Mammary epithelial cell (primary cell): Measurements from ENCODE around the gene MDFIC2.

ENCODE experiments used
- EZH2 ChIP-seq: IDR thresholded peaks from 2 replicates; pipeline ENCODE4 v1.6.1; 2012; ENCODE audit warnings: low read length, inconsistent platforms, borderline replicate concordance
- TF ChIP-seq, protein P1 (sequence below), 2 donors: IDR thresholded peaks in 1 of 2; conservative IDR thresholded peaks in 1 of 2; 2 replicates each; pipeline ENCODE4 v1.5.1; 2011 to 2012; ENCODE audit warnings: inconsistent platforms in 2 of 2, low read length in 2 of 2, mild to moderate bottlenecking in 2 of 2, control low read depth in 1 of 2, low read depth in 1 of 2; ENCODE audit not compliant: insufficient read depth in 1 of 2; ENCODE audit errors: extremely low read depth in 1 of 2

DNA sequence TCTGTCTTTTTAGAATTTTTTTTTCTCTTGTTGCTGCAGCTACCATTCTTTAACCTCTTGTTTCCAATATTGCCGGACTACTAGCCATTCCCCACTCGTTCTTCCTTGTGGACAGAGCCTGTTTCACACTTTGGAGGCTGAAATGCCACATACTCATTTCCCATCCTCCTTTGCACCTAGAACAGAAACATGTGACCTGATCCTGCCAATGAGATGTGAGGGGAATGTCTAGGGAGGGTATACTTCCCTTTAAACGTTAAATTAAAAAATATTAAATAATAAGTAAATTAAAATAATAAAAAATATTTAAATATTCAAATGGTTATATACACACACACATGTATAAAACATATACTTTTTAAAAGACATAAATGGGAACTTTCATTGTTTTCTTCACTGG is 20.6 kb upstream of the MDFIC2 start:
- TF ChIP-seq, protein P1, sequence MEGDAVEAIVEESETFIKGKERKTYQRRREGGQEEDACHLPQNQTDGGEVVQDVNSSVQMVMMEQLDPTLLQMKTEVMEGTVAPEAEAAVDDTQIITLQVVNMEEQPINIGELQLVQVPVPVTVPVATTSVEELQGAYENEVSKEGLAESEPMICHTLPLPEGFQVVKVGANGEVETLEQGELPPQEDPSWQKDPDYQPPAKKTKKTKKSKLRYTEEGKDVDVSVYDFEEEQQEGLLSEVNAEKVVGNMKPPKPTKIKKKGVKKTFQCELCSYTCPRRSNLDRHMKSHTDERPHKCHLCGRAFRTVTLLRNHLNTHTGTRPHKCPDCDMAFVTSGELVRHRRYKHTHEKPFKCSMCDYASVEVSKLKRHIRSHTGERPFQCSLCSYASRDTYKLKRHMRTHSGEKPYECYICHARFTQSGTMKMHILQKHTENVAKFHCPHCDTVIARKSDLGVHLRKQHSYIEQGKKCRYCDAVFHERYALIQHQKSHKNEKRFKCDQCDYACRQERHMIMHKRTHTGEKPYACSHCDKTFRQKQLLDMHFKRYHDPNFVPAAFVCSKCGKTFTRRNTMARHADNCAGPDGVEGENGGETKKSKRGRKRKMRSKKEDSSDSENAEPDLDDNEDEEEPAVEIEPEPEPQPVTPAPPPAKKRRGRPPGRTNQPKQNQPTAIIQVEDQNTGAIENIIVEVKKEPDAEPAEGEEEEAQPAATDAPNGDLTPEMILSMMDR (conservative IDR thresholded peaks at IDR 0.05 in 1 of 2, IDR thresholded peaks at IDR 0.05 in 1 of 2; ENCODE audit: extremely low read depth in 1 of 2, insufficient read depth in 1 of 2, low read depth in 1 of 2, low read length in 2 of 2): no peak
- no peak for TF ChIP-seq EZH2
